ENCODE data around the gene ELK3. TPM values are rescaled to one million over a fixed set of nuclear protein-coding genes. Genes with fewer than 3 reads are reported as not detected.

ELK3 gene
- polyA plus RNA-seq, 3 donors, result 12.1 to 14.9 (median 14.6) TPM

GRCh38 chr12:96186607-96187301 lies 7.4 kb upstream of the ELK3 start:
- Histone ChIP-seq H3K27me3 (ENCODE audit: control insufficient read depth in 2 of 2, insufficient read depth in 2 of 2, low read length in 2 of 2) (no peaks in the 10 kb centered on the region), H3K4me3 (replicated peaks in 1 of 3; ENCODE audit: low read depth in 2 of 3, low read length in 3 of 3) (no peak overlapping the region), H3K4me2 (replicated peaks; ENCODE audit: extremely low read depth, low read length, poor library complexity, severe bottlenecking) (no peak overlapping the region), H4K20me1 (ENCODE audit: insufficient read depth, low read length) (no peaks in the 10 kb centered on the region), H2AFZ (ENCODE audit: insufficient read depth, low read depth, low read length, poor library complexity, severe bottlenecking) (no peak overlapping the region), H3K9ac (ENCODE audit: insufficient read depth, low read length, poor library complexity, severe bottlenecking) (no peak overlapping the region), H3K79me2 (ENCODE audit: insufficient read depth, low read length) (no peaks in the 10 kb centered on the region), H3K27ac (ENCODE audit: low read depth in 1 of 2, low read length in 2 of 2) (no peak overlapping the region), H3K4me1 (ENCODE audit: control insufficient read depth in 1 of 2, insufficient read depth in 2 of 2, low read length in 2 of 2) (peaks cover 30% of the 10 kb centered on the region in 2 donors), H3K9me3 (replicated peaks in 1 of 2; ENCODE audit: control insufficient read depth in 1 of 2, insufficient read depth in 1 of 2, low read length in 2 of 2) (peaks cover 0 to 3% of the 10 kb centered on the region in 2 donors), H3K36me3 (replicated peaks in 1 of 2; ENCODE audit: control insufficient read depth in 1 of 2, insufficient read depth in 2 of 2, low read length in 2 of 2) (no peaks in the 10 kb centered on the region)
- Mint-ChIP-seq H3K27ac (no peak overlapping the region), H3K4me3 (no peak overlapping the region), H3K4me1 (peaks cover 35% of the 10 kb centered on the region), H3K36me3 (peaks cover 0 to 2% of the 10 kb centered on the region in 2 donors), H3K9me3 (peaks cover 0 to 7% (median 3%) of the 10 kb centered on the region in 7 donors), H3K27me3 (ENCODE audit: low read depth in 3 of 3) (peaks cover 0 to 5% (median 4%) of the 10 kb centered on the region in 3 donors)
- no peak for DNase-seq
- 0% methylated on average over 4 of the region's 10 CpGs for WGBS (ENCODE audit: insufficient coverage)
- intact Hi-C loops (cut with micrococcal nuclease), result no loop called here
- TF ChIP-seq CTCF (IDR thresholded peaks at IDR 0.05), result no peak

GRCh38 chr12:96187956-96188355 lies 6.2 kb upstream of the ELK3 start:
- intact Hi-C loops (cut with micrococcal nuclease), result no loop called here
- no peak for DNase-seq
- no peak overlapping the region for H3K27ac ChIP-seq (ENCODE audit: low read depth in 1 of 2, low read length in 2 of 2)
- no peak overlapping the region for H3K4me2 ChIP-seq (replicated peaks; ENCODE audit: extremely low read depth, low read length, poor library complexity, severe bottlenecking)
- H3K4me3 ChIP-seq (replicated peaks in 1 of 3; ENCODE audit: low read depth in 2 of 3, low read length in 3 of 3), result no peak overlapping the region
- H3K36me3 Mint-ChIP-seq, result peaks cover 0 to 2% of the 10 kb centered on the region in 2 donors
- peaks cover 0 to 7% (median 3%) of the 10 kb centered on the region in 7 donors for H3K9me3 Mint-ChIP-seq
- H4K20me1 ChIP-seq (ENCODE audit: insufficient read depth, low read length), result no peaks in the 10 kb centered on the region
- no peaks in the 10 kb centered on the region for H3K36me3 ChIP-seq (replicated peaks in 1 of 2; ENCODE audit: control insufficient read depth in 1 of 2, insufficient read depth in 2 of 2, low read length in 2 of 2)
- no peak overlapping the region for H3K4me3 Mint-ChIP-seq
- TF ChIP-seq CTCF (IDR thresholded peaks at IDR 0.05), result no peak
- peaks cover 25% of the 10 kb centered on the region for H3K4me1 Mint-ChIP-seq
- H2AFZ ChIP-seq (ENCODE audit: insufficient read depth, low read depth, low read length, poor library complexity, severe bottlenecking), result no peak overlapping the region
- no peaks in the 10 kb centered on the region for H3K79me2 ChIP-seq (ENCODE audit: insufficient read depth, low read length)
- peaks cover 0 to 3% of the 10 kb centered on the region in 2 donors for H3K9me3 ChIP-seq (replicated peaks in 1 of 2; ENCODE audit: control insufficient read depth in 1 of 2, insufficient read depth in 1 of 2, low read length in 2 of 2)
- no peaks in the 10 kb centered on the region for H3K27me3 ChIP-seq (ENCODE audit: control insufficient read depth in 2 of 2, insufficient read depth in 2 of 2, low read length in 2 of 2)
- H3K27ac Mint-ChIP-seq, result no peak overlapping the region
- no CpG with 5 or more reads among the region's 2 CpGs for WGBS (ENCODE audit: insufficient coverage)
- peaks cover 0 to 5% (median 5%) of the 10 kb centered on the region in 3 donors for H3K27me3 Mint-ChIP-seq (ENCODE audit: low read depth in 3 of 3)
- no peak overlapping the region for H3K9ac ChIP-seq (ENCODE audit: insufficient read depth, low read length, poor library complexity, severe bottlenecking)
- peaks cover 19 to 20% of the 10 kb centered on the region in 2 donors for H3K4me1 ChIP-seq (ENCODE audit: control insufficient read depth in 1 of 2, insufficient read depth in 2 of 2, low read length in 2 of 2)

Data from CD14-positive monocyte (primary cell).